ENCODE data around the gene PPFIBP1.
A peak's percentile ranks its signal among the peaks of the same experiment; 100 is the strongest.

The PPFIBP1 gene

GRCh38 chr12:27545665-27546064 lies 21.7 kb downstream of the PPFIBP1 start:
- no peak overlapping the region for H3K4me2 ChIP-seq (ENCODE audit: low read length)
- H3K79me1 ChIP-seq (ENCODE audit: low read length): peaks cover 3% of the 10 kb centered on the region
- H3K27me3 ChIP-seq (ENCODE audit: insufficient read depth, low read length): no peaks in the 10 kb centered on the region
- H2AFZ ChIP-seq (ENCODE audit: insufficient read depth, low read length, poor library complexity): no peak overlapping the region
- H2BK120ac ChIP-seq (ENCODE audit: insufficient read depth, low read length, poor library complexity): no peak overlapping the region
- H3K4me1 ChIP-seq (ENCODE audit: control insufficient read depth in 1 of 2, insufficient read depth in 2 of 2, low read length in 2 of 2): peaks cover 17 to 19% of the 10 kb centered on the region in 2 experiments
- no peak overlapping the region for H3K4me3 ChIP-seq (ENCODE audit: low read depth, low read length)
- no peak overlapping the region for H4K91ac ChIP-seq (ENCODE audit: low read depth, low read length)
- H3K18ac ChIP-seq (ENCODE audit: low read length): peak overlapping the region; percentile 8
- H2BK5ac ChIP-seq (ENCODE audit: low read depth, low read length, poor library complexity): no peak overlapping the region
- no peak overlapping the region for H3K23ac ChIP-seq (ENCODE audit: low read length)
- peak overlapping the region; percentile 38 for H3K4ac ChIP-seq (ENCODE audit: low read depth, low read length)
- no peak overlapping the region for H3K14ac ChIP-seq (ENCODE audit: low read length)
- peaks cover 0 to 2% of the 10 kb centered on the region in 2 experiments for H3K36me3 ChIP-seq (ENCODE audit: control insufficient read depth in 1 of 2, insufficient read depth in 2 of 2, low read length in 2 of 2)
- no peaks in the 10 kb centered on the region for H3K9me3 ChIP-seq (ENCODE audit: insufficient read depth, low read depth, low read length)
- H3K79me2 ChIP-seq (ENCODE audit: control insufficient read depth, insufficient read depth, low read length, poor library complexity): peaks cover 6% of the 10 kb centered on the region
- no CpG with 5 or more reads among the region's 9 CpGs for WGBS (ENCODE audit: extremely low coverage, insufficient coverage, insufficient read length)
- no peak overlapping the region for H2AK5ac ChIP-seq (ENCODE audit: low read length)
- H4K8ac ChIP-seq (ENCODE audit: low read depth, low read length): no peak overlapping the region
- no peak overlapping the region for H2BK12ac ChIP-seq (ENCODE audit: low read length)
- no peak for DNase-seq
- H4K12ac ChIP-seq (ENCODE audit: low read depth, low read length): no peak overlapping the region
- no peak overlapping the region for H3K9ac ChIP-seq (ENCODE audit: low read length)
- H3K27ac ChIP-seq (ENCODE audit: low read depth, low read length): no peak overlapping the region

DNA sequence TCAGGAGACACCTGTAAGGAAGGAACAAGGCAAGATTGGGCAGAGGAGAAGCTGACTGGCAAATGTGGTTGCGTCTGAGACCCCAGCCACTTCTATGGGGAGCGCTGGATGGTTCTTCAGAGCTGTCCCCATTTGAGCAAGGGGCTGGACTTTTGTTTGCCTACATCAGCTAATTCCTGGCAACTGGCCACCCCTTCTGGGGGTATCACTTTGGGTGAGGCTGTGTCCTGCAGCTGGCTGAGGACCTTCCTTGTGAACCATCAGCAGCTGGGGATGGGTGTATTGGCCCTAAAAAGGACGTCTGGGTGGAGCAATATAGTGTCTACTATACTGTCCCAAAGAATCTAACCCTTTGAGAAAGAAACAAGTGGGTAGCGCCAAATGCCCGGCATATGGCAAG lies 23.6 kb downstream of the PPFIBP1 start:
- Histone ChIP-seq H3K27me3 (ENCODE audit: insufficient read depth, low read length) (no peaks in the 10 kb centered on the region), H4K91ac (ENCODE audit: low read depth, low read length) (no peak overlapping the region), H3K23ac (ENCODE audit: low read length) (no peak overlapping the region), H3K4me2 (ENCODE audit: low read length) (no peak overlapping the region), H2BK12ac (ENCODE audit: low read length) (no peak overlapping the region), H3K4ac (ENCODE audit: low read depth, low read length) (peak overlapping the region; percentile 49), H3K14ac (ENCODE audit: low read length) (no peak overlapping the region), H2AK5ac (ENCODE audit: low read length) (no peak overlapping the region), H3K79me2 (ENCODE audit: control insufficient read depth, insufficient read depth, low read length, poor library complexity) (peaks cover 8% of the 10 kb centered on the region), H3K4me3 (ENCODE audit: low read depth, low read length) (no peak overlapping the region), H2BK120ac (ENCODE audit: insufficient read depth, low read length, poor library complexity) (no peak overlapping the region), H2BK5ac (ENCODE audit: low read depth, low read length, poor library complexity) (no peak overlapping the region), H2AFZ (ENCODE audit: insufficient read depth, low read length, poor library complexity) (no peak overlapping the region), H3K27ac (ENCODE audit: low read depth, low read length) (no peak overlapping the region), H3K9me3 (ENCODE audit: insufficient read depth, low read depth, low read length) (no peaks in the 10 kb centered on the region), H3K79me1 (ENCODE audit: low read length) (no peaks in the 10 kb centered on the region), H3K9ac (ENCODE audit: low read length) (no peak overlapping the region), H3K4me1 (ENCODE audit: control insufficient read depth in 1 of 2, insufficient read depth in 2 of 2, low read length in 2 of 2) (peaks cover 17 to 18% of the 10 kb centered on the region in 2 experiments), H3K36me3 (ENCODE audit: control insufficient read depth in 1 of 2, insufficient read depth in 2 of 2, low read length in 2 of 2) (peaks cover 0 to 5% of the 10 kb centered on the region in 2 experiments), H4K8ac (ENCODE audit: low read depth, low read length) (no peak overlapping the region), H4K12ac (ENCODE audit: low read depth, low read length) (no peak overlapping the region), H3K18ac (ENCODE audit: low read length) (no peak overlapping the region)
- no peak for DNase-seq
- no CpG with 5 or more reads among the region's 5 CpGs for WGBS (ENCODE audit: extremely low coverage, insufficient coverage, insufficient read length)

DNA sequence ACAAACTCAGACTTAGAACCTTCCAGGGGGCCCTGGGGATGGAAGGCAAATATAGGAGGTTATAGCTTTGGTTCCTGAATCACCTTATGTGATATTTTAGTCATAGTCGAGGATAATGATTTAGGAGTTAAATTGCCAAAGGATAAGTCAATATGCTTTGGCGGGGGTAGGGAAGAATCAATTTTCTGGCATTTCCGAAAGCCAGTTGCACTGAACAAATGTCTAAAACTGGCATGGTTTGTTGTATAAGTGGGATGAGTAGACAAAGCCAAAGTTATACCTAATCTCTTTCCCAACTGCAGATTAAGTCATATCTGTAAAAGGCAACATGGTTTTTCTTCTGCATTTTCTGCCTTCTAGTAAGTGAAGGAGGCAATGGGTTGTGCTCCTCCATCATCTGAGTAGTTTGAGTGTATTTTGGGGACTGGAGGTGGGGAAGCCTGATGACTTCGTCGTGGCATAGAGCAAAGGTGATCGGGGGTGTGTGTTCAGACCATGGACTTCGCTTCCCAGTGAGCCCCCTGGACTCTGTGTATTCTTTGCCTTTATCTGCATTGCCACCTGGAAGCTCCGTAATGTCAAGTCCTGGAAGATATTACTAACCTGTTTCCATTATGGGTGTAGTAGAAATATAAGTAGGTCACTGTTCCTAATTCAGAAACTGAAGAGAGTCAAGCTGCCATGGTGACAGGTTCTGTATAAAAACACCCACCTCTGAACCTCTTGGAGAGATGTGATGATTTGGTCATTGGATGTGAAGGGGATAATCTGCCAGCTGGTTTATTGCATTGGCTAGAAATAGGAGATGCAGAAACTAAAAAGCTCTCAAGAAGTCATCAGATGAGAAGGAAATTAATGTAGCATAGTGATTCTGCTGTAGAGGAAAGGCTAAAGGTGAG lies 24.5 kb downstream of the PPFIBP1 start:
- no peak overlapping the region for H4K8ac ChIP-seq (ENCODE audit: low read depth, low read length)
- no peak overlapping the region for H2AK5ac ChIP-seq (ENCODE audit: low read length)
- H4K12ac ChIP-seq (ENCODE audit: low read depth, low read length): no peak overlapping the region
- no peak overlapping the region for H2BK12ac ChIP-seq (ENCODE audit: low read length)
- no peak overlapping the region for H3K14ac ChIP-seq (ENCODE audit: low read length)
- no peak overlapping the region for H4K91ac ChIP-seq (ENCODE audit: low read depth, low read length)
- no CpG with 5 or more reads among the region's 8 CpGs for WGBS (ENCODE audit: extremely low coverage, insufficient coverage, insufficient read length)
- no peak overlapping the region for H3K23ac ChIP-seq (ENCODE audit: low read length)
- H3K27me3 ChIP-seq (ENCODE audit: insufficient read depth, low read length): no peaks in the 10 kb centered on the region
- H3K36me3 ChIP-seq (ENCODE audit: control insufficient read depth in 1 of 2, insufficient read depth in 2 of 2, low read length in 2 of 2): peaks cover 3 to 7% of the 10 kb centered on the region in 2 experiments
- H3K79me1 ChIP-seq (ENCODE audit: low read length): no peaks in the 10 kb centered on the region
- no peak overlapping the region for H3K4me2 ChIP-seq (ENCODE audit: low read length)
- no peaks in the 10 kb centered on the region for H3K9me3 ChIP-seq (ENCODE audit: insufficient read depth, low read depth, low read length)
- peaks cover 22% of the 10 kb centered on the region in 2 experiments for H3K4me1 ChIP-seq (ENCODE audit: control insufficient read depth in 1 of 2, insufficient read depth in 2 of 2, low read length in 2 of 2)
- H3K18ac ChIP-seq (ENCODE audit: low read length): no peak overlapping the region
- no peak overlapping the region for H2AFZ ChIP-seq (ENCODE audit: insufficient read depth, low read length, poor library complexity)
- no peak overlapping the region for H2BK5ac ChIP-seq (ENCODE audit: low read depth, low read length, poor library complexity)
- H3K79me2 ChIP-seq (ENCODE audit: control insufficient read depth, insufficient read depth, low read length, poor library complexity): peaks cover 10% of the 10 kb centered on the region
- H3K4ac ChIP-seq (ENCODE audit: low read depth, low read length): peak overlapping the region; percentile 30
- H3K27ac ChIP-seq (ENCODE audit: low read depth, low read length): no peak overlapping the region
- H3K9ac ChIP-seq (ENCODE audit: low read length): no peak overlapping the region
- H2BK120ac ChIP-seq (ENCODE audit: insufficient read depth, low read length, poor library complexity): no peak overlapping the region
- no peak overlapping the region for H3K4me3 ChIP-seq (ENCODE audit: low read depth, low read length)
- DNase-seq: no peak

DNA sequence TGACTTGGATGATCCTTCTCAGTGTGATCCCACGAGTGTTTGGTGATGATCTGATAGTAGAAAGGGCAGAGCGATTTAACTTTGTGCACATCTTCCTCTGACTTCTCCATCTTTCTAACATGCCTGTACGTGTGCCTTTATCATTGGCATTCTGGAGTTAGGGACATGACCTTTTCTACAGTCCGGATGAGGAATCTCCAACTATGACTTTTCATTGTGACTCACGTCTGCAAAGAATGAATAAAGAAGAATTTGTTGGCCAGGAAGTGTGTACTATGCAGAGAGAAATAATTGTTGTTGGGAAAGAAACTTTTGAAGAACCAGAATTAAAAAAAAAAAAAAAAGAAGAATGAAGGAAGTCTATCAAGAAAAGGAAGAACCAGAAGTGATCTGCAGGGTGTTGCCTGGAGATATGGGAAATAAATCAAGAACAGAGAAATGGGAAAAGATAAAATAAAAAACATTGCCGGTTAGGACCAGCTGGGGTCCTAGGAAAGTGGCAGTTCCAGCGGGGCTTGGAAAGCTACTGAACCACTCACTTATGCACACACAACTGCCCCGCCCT lies 25.3 kb downstream of the PPFIBP1 start:
- no peak overlapping the region for H4K91ac ChIP-seq (ENCODE audit: low read depth, low read length)
- H3K4ac ChIP-seq (ENCODE audit: low read depth, low read length): peak overlapping the region; percentile 58
- H3K27me3 ChIP-seq (ENCODE audit: insufficient read depth, low read length): no peaks in the 10 kb centered on the region
- peaks cover 3 to 7% of the 10 kb centered on the region in 2 experiments for H3K36me3 ChIP-seq (ENCODE audit: control insufficient read depth in 1 of 2, insufficient read depth in 2 of 2, low read length in 2 of 2)
- H3K79me2 ChIP-seq (ENCODE audit: control insufficient read depth, insufficient read depth, low read length, poor library complexity): peaks cover 10% of the 10 kb centered on the region
- no peak overlapping the region for H3K23ac ChIP-seq (ENCODE audit: low read length)
- no peak overlapping the region for H3K18ac ChIP-seq (ENCODE audit: low read length)
- no peaks in the 10 kb centered on the region for H3K9me3 ChIP-seq (ENCODE audit: insufficient read depth, low read depth, low read length)
- H2AFZ ChIP-seq (ENCODE audit: insufficient read depth, low read length, poor library complexity): peak overlapping the region; percentile 6
- no peak overlapping the region for H3K4me2 ChIP-seq (ENCODE audit: low read length)
- H3K4me3 ChIP-seq (ENCODE audit: low read depth, low read length): no peak overlapping the region
- no CpG with 5 or more reads among the region's 8 CpGs for WGBS (ENCODE audit: extremely low coverage, insufficient coverage, insufficient read length)
- H3K9ac ChIP-seq (ENCODE audit: low read length): no peak overlapping the region
- peak; percentile 29 to 81 for DNase-seq
- H3K14ac ChIP-seq (ENCODE audit: low read length): no peak overlapping the region
- peaks cover 22% of the 10 kb centered on the region in 2 experiments for H3K4me1 ChIP-seq (ENCODE audit: control insufficient read depth in 1 of 2, insufficient read depth in 2 of 2, low read length in 2 of 2)
- no peak overlapping the region for H3K27ac ChIP-seq (ENCODE audit: low read depth, low read length)
- H4K12ac ChIP-seq (ENCODE audit: low read depth, low read length): no peak overlapping the region
- no peaks in the 10 kb centered on the region for H3K79me1 ChIP-seq (ENCODE audit: low read length)
- H2BK12ac ChIP-seq (ENCODE audit: low read length): no peak overlapping the region
- no peak overlapping the region for H2BK120ac ChIP-seq (ENCODE audit: insufficient read depth, low read length, poor library complexity)
- H4K8ac ChIP-seq (ENCODE audit: low read depth, low read length): no peak overlapping the region
- no peak overlapping the region for H2BK5ac ChIP-seq (ENCODE audit: low read depth, low read length, poor library complexity)
- no peak overlapping the region for H2AK5ac ChIP-seq (ENCODE audit: low read length)

Data from trophoblast cell (in vitro differentiated cells and primary cell).